A673 (cell line): ENCODE data around the gene PATE4.

Experiments used
- EZH2 ChIP-seq: fragments of 200-600 bp; sonication (generic); IDR thresholded peaks from 2 replicates; pipeline ENCODE4 v1.6.1; 2017; ENCODE audit warnings: borderline replicate concordance, low read depth, mild to moderate bottlenecking, mixed read lengths, antibody characterized with exemption, low read length; ENCODE audit not compliant: poor library complexity, severe bottlenecking
- TF ChIP-seq, protein P1 (sequence below): fragments of 300-800, 200-600 bp; sonication (generic); conservative IDR thresholded peaks from 2 replicates; pipeline ENCODE4 v1.5.1; 2017; ENCODE audit warnings: low read depth, mild to moderate bottlenecking, antibody characterized with exemption, low read length, moderate library complexity, mixed read lengths

DNA sequence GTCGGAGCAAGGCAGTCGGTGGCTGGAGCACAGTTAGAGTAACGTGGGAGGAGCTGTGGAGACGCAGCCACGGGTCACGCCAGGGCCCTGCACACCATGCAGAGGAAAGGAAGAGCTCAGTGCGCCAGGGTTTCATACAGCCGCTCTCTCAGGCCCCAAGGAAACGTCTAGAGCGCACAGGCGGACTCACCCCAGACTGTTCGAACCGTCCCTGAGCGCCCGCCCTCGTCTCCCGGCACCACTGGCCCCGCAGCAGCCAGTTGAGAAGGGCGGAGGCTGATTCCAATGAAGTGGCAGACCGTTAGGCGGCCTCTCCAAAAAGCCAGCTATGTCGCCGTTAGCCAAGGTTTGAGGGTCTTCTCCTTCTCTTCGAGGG lies 53.9 kb downstream of the PATE4 start:
- TF ChIP-seq, protein P1, sequence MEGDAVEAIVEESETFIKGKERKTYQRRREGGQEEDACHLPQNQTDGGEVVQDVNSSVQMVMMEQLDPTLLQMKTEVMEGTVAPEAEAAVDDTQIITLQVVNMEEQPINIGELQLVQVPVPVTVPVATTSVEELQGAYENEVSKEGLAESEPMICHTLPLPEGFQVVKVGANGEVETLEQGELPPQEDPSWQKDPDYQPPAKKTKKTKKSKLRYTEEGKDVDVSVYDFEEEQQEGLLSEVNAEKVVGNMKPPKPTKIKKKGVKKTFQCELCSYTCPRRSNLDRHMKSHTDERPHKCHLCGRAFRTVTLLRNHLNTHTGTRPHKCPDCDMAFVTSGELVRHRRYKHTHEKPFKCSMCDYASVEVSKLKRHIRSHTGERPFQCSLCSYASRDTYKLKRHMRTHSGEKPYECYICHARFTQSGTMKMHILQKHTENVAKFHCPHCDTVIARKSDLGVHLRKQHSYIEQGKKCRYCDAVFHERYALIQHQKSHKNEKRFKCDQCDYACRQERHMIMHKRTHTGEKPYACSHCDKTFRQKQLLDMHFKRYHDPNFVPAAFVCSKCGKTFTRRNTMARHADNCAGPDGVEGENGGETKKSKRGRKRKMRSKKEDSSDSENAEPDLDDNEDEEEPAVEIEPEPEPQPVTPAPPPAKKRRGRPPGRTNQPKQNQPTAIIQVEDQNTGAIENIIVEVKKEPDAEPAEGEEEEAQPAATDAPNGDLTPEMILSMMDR, result no peak
- no peak for TF ChIP-seq EZH2
